Testis (tissue), 2 donors: ENCODE data around the gene LRTM2.

Experiments
- CTCF ChIP-seq, 3 experiments: fragments of 450-650 bp in 2 of 3; fragments of 200-600 bp in 1 of 3; sonication (generic) in 1 of 3; IDR thresholded peaks; one replicate each; pipeline ENCODE4 v1.5.1; 2016 to 2019; ENCODE audit warnings: antibody characterized with exemption in 3 of 3, mild to moderate bottlenecking in 2 of 3, moderate library complexity in 1 of 3
- POLR2A ChIP-seq: fragments of 450-650 bp; IDR thresholded peaks from one replicate; pipeline ENCODE4 v1.6.1; 2017; ENCODE audit warnings: antibody characterized with exemption, mild to moderate bottlenecking, moderate library complexity

- TF ChIP-seq CTCF (IDR thresholded peaks at IDR 0.05) (no peak), POLR2A (no peak)
Measured at GRCh38 chr12:1826867-1827705, 6.7 kb downstream of the LRTM2 start.
